Measurements from ENCODE around the gene SV2B.

DNA sequence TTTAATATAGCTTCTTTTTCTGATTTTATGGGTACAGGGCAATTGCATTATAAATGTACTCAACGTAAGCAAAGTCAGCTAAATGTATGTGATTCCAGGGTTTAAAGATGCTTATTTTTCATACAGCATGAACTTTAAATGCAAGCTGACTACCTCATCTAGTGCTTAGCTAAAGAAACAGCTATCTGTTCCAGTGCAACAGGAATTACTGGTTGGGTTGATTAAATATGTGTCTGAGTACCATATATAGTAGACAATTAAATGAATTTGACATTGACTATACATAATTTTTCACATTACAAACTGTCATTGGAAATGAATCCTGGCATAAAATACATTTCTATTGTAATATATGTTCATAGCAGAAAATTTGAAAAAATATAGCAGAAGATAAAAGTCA, 26.3 kb upstream of the SV2B start:
- TF ChIP-seq, protein P1, sequence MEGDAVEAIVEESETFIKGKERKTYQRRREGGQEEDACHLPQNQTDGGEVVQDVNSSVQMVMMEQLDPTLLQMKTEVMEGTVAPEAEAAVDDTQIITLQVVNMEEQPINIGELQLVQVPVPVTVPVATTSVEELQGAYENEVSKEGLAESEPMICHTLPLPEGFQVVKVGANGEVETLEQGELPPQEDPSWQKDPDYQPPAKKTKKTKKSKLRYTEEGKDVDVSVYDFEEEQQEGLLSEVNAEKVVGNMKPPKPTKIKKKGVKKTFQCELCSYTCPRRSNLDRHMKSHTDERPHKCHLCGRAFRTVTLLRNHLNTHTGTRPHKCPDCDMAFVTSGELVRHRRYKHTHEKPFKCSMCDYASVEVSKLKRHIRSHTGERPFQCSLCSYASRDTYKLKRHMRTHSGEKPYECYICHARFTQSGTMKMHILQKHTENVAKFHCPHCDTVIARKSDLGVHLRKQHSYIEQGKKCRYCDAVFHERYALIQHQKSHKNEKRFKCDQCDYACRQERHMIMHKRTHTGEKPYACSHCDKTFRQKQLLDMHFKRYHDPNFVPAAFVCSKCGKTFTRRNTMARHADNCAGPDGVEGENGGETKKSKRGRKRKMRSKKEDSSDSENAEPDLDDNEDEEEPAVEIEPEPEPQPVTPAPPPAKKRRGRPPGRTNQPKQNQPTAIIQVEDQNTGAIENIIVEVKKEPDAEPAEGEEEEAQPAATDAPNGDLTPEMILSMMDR (IDR thresholded peaks at IDR 0.05; ENCODE audit: insufficient read depth, low read length, poor library complexity, severe bottlenecking) = no peak
- TF ChIP-seq EZH2phosphoT487 (conservative IDR thresholded peaks at IDR 0.05; ENCODE audit: low read length) = no peak

Data from SU-DHL-6 (cell line).